B cell (primary cell): ENCODE measurements around the gene PLIN4. TPM values are rescaled to one million over a fixed set of nuclear protein-coding genes. Genes with fewer than 3 reads are reported as not detected.

ENCODE experiments used
- ATAC-seq: fragments of 200-7000 bp; cut with Tn5 transposase; one replicate; pipeline ENCODE4 v1.10.0; 2021; ENCODE audit warnings: low read depth, mild to moderate bottlenecking, moderate number of reproducible peaks, moderate library complexity
- CTCF ChIA-PET: fragments of 350-600 bp; sonication (Branson Sonifier 250); formaldehyde crosslinking; loops from one replicate; lab custom pipeline; 2021; ENCODE audit warnings: antibody characterized with exemption, inconsistent platforms; lab: Charles Lee
- POLR2A ChIA-PET: fragments of 350-600 bp; sonication (Branson Sonifier 250); formaldehyde crosslinking; loops from one replicate; lab custom pipeline; 2021; ENCODE audit warnings: antibody characterized with exemption; lab: Charles Lee
- DNase-seq: peaks from one replicate; pipeline ENCODE4 v3.0.0; 2013
- H2AFZ ChIP-seq: 2 replicates; pipeline ENCODE4 v1.6.1; 2012; ENCODE audit warnings: mild to moderate bottlenecking, low read depth, low read length; ENCODE audit not compliant: insufficient read depth, poor library complexity, severe bottlenecking
- H3K27ac ChIP-seq, 2 donors: 1 replicate in 1 of 2; 2 replicates in 1 of 2; pipeline ENCODE4 v1.5.1; 2012 to 2013; ENCODE audit warnings: low read length in 2 of 2, mild to moderate bottlenecking in 2 of 2, moderate library complexity in 1 of 2
- H3K27me3 ChIP-seq, 4 experiments: fragments of 200-600 bp in 1 of 4; sonication (generic) in 1 of 4; replicated peaks in 1 of 4; 1 replicate in 2 of 4; 2 replicates in 2 of 4; pipeline versions ENCODE4 v1.6.1 to v1.7.0; 2013 to 2016; ENCODE audit warnings: low read length in 3 of 4, mild to moderate bottlenecking in 2 of 4, mixed read lengths in 1 of 4, moderate library complexity in 1 of 4; ENCODE audit not compliant: insufficient read depth in 4 of 4, control insufficient read depth in 3 of 4; ENCODE audit errors: control extremely low read depth in 1 of 4
- H3K36me3 ChIP-seq, 2 experiments: replicated peaks in 1 of 2; 1 replicate in 1 of 2; 2 replicates in 1 of 2; pipeline versions ENCODE4 v1.6.1 to v1.7.1; 2013; ENCODE audit warnings: low read length in 1 of 2; ENCODE audit not compliant: insufficient read depth in 2 of 2, control insufficient read depth in 1 of 2; ENCODE audit errors: control extremely low read depth in 1 of 2, extremely low read depth in 1 of 2
- H3K4me1 ChIP-seq, 2 donors: fragments of 200-600 bp in 1 of 2; sonication (generic) in 1 of 2; 1 replicate in 1 of 2; 2 replicates in 1 of 2; pipeline versions ENCODE4 v1.5.1 to v1.6.1; 2013 to 2017; ENCODE audit warnings: low read length in 2 of 2; ENCODE audit not compliant: control insufficient read depth in 2 of 2, insufficient read depth in 2 of 2
- H3K4me2 ChIP-seq: replicated peaks from 2 replicates; pipeline ENCODE3; 2012; ENCODE audit warnings: mild to moderate bottlenecking, low read depth, low read length; ENCODE audit not compliant: poor library complexity, severe bottlenecking
- H3K4me3 ChIP-seq, 5 experiments: fragments of 200-600 bp in 1 of 5; sonication (generic) in 1 of 5; 1 replicate in 3 of 5; 2 replicates in 2 of 5; pipeline versions ENCODE4 v1.5.1 to v1.7.0; 2011 to 2016; ENCODE audit warnings: low read length in 4 of 5, mild to moderate bottlenecking in 4 of 5, low read depth in 2 of 5, control low read depth in 1 of 5, moderate library complexity in 1 of 5; ENCODE audit not compliant: insufficient read depth in 1 of 5; ENCODE audit errors: control extremely low read depth in 1 of 5, extremely low read depth in 1 of 5
- H3K79me2 ChIP-seq: fragments of 200-600 bp; sonication (generic); one replicate; pipeline ENCODE4 v1.6.0; 2016; ENCODE audit warnings: low read length; ENCODE audit not compliant: control insufficient read depth, insufficient read depth
- H3K9ac ChIP-seq: fragments of 200-600 bp; sonication (generic); 2 replicates; pipeline ENCODE4 v1.6.1; 2017; ENCODE audit warnings: mild to moderate bottlenecking, low read length, moderate library complexity
- H3K9me3 ChIP-seq, 3 donors: one replicate each; pipeline versions ENCODE4 v1.6.1 to v1.7.1; 2013; ENCODE audit warnings: low read length in 2 of 3; ENCODE audit not compliant: control insufficient read depth in 2 of 3, insufficient read depth in 1 of 3; ENCODE audit errors: control extremely low read depth in 1 of 3
- H4K20me1 ChIP-seq: 2 replicates; pipeline ENCODE4 v1.6.0; 2012; ENCODE audit warnings: mild to moderate bottlenecking, low read length; ENCODE audit not compliant: insufficient read depth, control insufficient read depth, poor library complexity, severe bottlenecking
- H3K27ac Mint-ChIP-seq: one replicate; pipeline ENCODE4 v1.8.0; 2021; ENCODE audit warnings: mixed read lengths
- H3K27me3 Mint-ChIP-seq: one replicate; pipeline ENCODE4 v1.8.0; 2021; ENCODE audit warnings: mixed read lengths
- H3K4me1 Mint-ChIP-seq: one replicate; pipeline ENCODE4 v1.8.0; 2021; ENCODE audit warnings: mixed read lengths
- H3K4me3 Mint-ChIP-seq: one replicate; pipeline ENCODE4 v1.8.0; 2021; ENCODE audit warnings: mixed read lengths
- H3K9me3 Mint-ChIP-seq: one replicate; pipeline ENCODE4 v1.8.0; 2022; ENCODE audit warnings: mixed read lengths; ENCODE audit not compliant: insufficient read depth
- EZH2 ChIP-seq: IDR thresholded peaks from 2 replicates; pipeline ENCODE4 v1.6.1; 2012; ENCODE audit warnings: borderline replicate concordance, low read depth, mild to moderate bottlenecking, moderate library complexity, low read length; ENCODE audit not compliant: insufficient read depth, poor library complexity, severe bottlenecking
- WGBS: methylation state at CpG from one replicate; pipeline ENCODE4 v1.1.5; 2013; ENCODE audit warnings: missing lambda C conversion rate; ENCODE audit not compliant: insufficient coverage; 5-methylcytosine and 5-hydroxymethylcytosine counted together
- intact Hi-C: fragments of 100-400 bp; cut with micrococcal nuclease; formaldehyde crosslinking; loops from one replicate; pipeline ENCODE4 v1.10.0; 2022
- polyA plus RNA-seq: library from polyadenylated mRNA; depleted of rRNA; stranded (reverse); fragments of >200 nt; gene quantifications from 2 replicates; pipeline ENCODE4 v1.2.3, GENCODE V29; 2012
- total RNA-seq, 2 donors: library from RNA; stranded (reverse); fragments of 120-200 nt in 1 of 2; gene quantifications; 1 replicate in 1 of 2; 2 replicates in 1 of 2; pipeline versions ENCODE4 v1.2.3 to v1.2.4, GENCODE V29; 2013 to 2022
- TF ChIP-seq, protein P1 (sequence below): fragments of 200-600 bp; IDR thresholded peaks from one replicate; pipeline ENCODE4 v1.8.0; 2022; ENCODE audit warnings: antibody characterized with exemption, mild to moderate bottlenecking

PLIN4 gene
- total and polyA plus RNA-seq, 2 donors (not counting 1 experiment from before 2014, with no cell fraction given), result 0.04 to 0.07 TPM

DNA sequence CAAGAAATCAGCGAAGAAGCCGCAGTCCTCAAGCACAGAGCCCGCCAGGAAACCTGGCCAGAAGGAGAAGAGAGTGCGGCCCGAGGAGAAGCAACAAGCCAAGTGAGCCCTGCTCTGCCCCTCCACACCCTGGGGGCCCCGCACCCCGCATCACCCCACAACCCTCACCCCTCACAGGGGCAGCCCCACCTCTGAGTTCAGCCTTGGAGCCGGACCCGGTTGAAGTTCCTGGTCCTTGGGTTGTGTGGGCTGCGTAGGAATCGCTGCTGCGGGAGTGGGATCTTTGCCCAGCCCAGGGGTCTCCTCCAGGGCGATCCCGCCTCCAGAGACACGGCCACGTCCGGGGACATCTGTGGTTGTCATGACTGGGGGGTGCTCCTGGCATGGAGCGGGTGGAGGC lies 22.0 kb downstream of the PLIN4 start:
- no peaks in the 10 kb centered on the region for H4K20me1 ChIP-seq
- DNase-seq (no peak), ATAC-seq (no peak)
- no peak overlapping the region for H3K4me3 Mint-ChIP-seq
- H3K9ac ChIP-seq, result no peak overlapping the region
- CTCF ChIA-PET, result interaction anchor here (0.6 kb wide), 1 partner anchor 69 kb away, joined by 3 read pairs; no protein-coding TSS in a partner anchor
- H3K27me3 Mint-ChIP-seq, result no peaks in the 10 kb centered on the region
- H2AFZ ChIP-seq, result no peak overlapping the region
- no peak overlapping the region for H3K4me3 ChIP-seq
- H3K9me3 ChIP-seq, result no peaks in the 10 kb centered on the region
- H3K27me3 ChIP-seq, result no peaks in the 10 kb centered on the region
- peaks cover 5 to 46% of the 10 kb centered on the region in 2 experiments for H3K36me3 ChIP-seq
- no peaks in the 10 kb centered on the region for H3K4me1 ChIP-seq
- TF ChIP-seq, protein P1, sequence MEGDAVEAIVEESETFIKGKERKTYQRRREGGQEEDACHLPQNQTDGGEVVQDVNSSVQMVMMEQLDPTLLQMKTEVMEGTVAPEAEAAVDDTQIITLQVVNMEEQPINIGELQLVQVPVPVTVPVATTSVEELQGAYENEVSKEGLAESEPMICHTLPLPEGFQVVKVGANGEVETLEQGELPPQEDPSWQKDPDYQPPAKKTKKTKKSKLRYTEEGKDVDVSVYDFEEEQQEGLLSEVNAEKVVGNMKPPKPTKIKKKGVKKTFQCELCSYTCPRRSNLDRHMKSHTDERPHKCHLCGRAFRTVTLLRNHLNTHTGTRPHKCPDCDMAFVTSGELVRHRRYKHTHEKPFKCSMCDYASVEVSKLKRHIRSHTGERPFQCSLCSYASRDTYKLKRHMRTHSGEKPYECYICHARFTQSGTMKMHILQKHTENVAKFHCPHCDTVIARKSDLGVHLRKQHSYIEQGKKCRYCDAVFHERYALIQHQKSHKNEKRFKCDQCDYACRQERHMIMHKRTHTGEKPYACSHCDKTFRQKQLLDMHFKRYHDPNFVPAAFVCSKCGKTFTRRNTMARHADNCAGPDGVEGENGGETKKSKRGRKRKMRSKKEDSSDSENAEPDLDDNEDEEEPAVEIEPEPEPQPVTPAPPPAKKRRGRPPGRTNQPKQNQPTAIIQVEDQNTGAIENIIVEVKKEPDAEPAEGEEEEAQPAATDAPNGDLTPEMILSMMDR, result no peak
- TF ChIP-seq EZH2, result no peak
- POLR2A ChIA-PET, result no interaction called here
- no peak overlapping the region for H3K27ac ChIP-seq
- no peak overlapping the region for H3K4me2 ChIP-seq
- no peaks in the 10 kb centered on the region for H3K4me1 Mint-ChIP-seq
- 87% methylated on average over 10 of the region's 18 CpGs for WGBS
- intact Hi-C loops, result no loop called here
- H3K79me2 ChIP-seq, result peaks cover 11% of the 10 kb centered on the region
- no peak overlapping the region for H3K27ac Mint-ChIP-seq
- H3K9me3 Mint-ChIP-seq, result no peaks in the 10 kb centered on the region

DNA sequence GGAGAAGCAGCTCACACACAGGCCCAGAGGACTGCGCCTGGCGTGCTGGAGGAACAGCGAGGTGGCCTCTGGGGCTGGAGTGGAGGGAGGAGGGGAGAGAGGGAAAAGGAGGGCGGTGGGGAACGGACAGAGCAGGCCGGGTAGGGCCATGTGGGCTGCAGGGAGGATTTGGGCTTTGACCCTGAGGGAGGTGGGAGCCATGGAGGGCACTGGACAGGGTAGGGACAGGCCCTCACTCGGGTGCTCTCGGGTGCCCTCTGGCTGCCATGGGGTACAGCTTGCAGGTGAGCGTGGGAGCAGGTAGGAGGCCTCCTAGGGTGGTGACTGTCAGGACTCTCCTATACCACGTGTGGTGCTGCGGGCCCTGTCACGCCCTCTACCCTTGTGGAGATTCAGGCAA lies 22.8 kb downstream of the PLIN4 start:
- Histone ChIP-seq H3K27ac (no peak overlapping the region), H3K27me3 (no peaks in the 10 kb centered on the region), H3K4me2 (no peak overlapping the region), H4K20me1 (no peaks in the 10 kb centered on the region), H2AFZ (no peak overlapping the region), H3K9ac (no peak overlapping the region), H3K4me1 (no peaks in the 10 kb centered on the region), H3K9me3 (no peaks in the 10 kb centered on the region), H3K4me3 (no peak overlapping the region), H3K36me3 (peaks cover 5 to 42% of the 10 kb centered on the region in 2 experiments), H3K79me2 (peaks cover 11% of the 10 kb centered on the region)
- no peaks in the 10 kb centered on the region for H3K4me1 Mint-ChIP-seq
- no peak overlapping the region for H3K27ac Mint-ChIP-seq
- intact Hi-C loops, result no loop called here
- ChIA-PET CTCF (interaction anchor here (0.5 kb wide), 1 partner anchor 526 kb away, joined by 3 read pairs; no protein-coding TSS in a partner anchor), POLR2A (interaction anchor here (0.5 to 0.7 kb wide), 3 partner anchors 23 to 1220 kb away, joined by 4 to 7 read pairs (median 4); partner anchors contain the start of gene YJU2)
- ATAC-seq, result no peak
- no peaks in the 10 kb centered on the region for H3K27me3 Mint-ChIP-seq
- no peak overlapping the region for H3K4me3 Mint-ChIP-seq
- TF ChIP-seq, protein P1, result no peak
- no peak for TF ChIP-seq EZH2
- WGBS, result 99% methylated on average over 12 of the region's 12 CpGs
- no peaks in the 10 kb centered on the region for H3K9me3 Mint-ChIP-seq
- no peak for DNase-seq
